SK-N-SH (cell line): ENCODE results near the gene INAFM2.

Experiments
- CTCF ChIP-seq: fragments of 200-600 bp; sonication (generic); IDR thresholded peaks from 2 replicates; pipeline ENCODE4 v1.6.1; 2017; ENCODE audit warnings: antibody characterized with exemption, mild to moderate bottlenecking, moderate library complexity
- GABPA ChIP-seq: IDR thresholded peaks from 2 replicates; pipeline ENCODE4 v1.4.0; 2012; ENCODE audit warnings: low read depth, mild to moderate bottlenecking
- MAX ChIP-seq: IDR thresholded peaks from 2 replicates; pipeline ENCODE4 v1.4.0; 2012; ENCODE audit warnings: low read depth
- MEF2A ChIP-seq: IDR thresholded peaks from 2 replicates; pipeline ENCODE4 v1.4.0; 2012; ENCODE audit warnings: low read depth, borderline replicate concordance

GRCh38 chr15:40347559-40348473 lies 24.3 kb downstream of the INAFM2 start:
- no peak for TF ChIP-seq GABPA
- TF ChIP-seq MAX = no peak
- no peak for TF ChIP-seq CTCF
- TF ChIP-seq MEF2A = no peak
